Esophagus muscularis mucosa (tissue), 4 donors: ENCODE measurements around the gene TMEM100. TPM values are rescaled to one million over a fixed set of nuclear protein-coding genes. Genes with fewer than 3 reads are reported as not detected.

Experiments used
- DNase-seq: peaks from one replicate; pipeline ENCODE4 v3.0.0-alpha.2; 2017; ENCODE audit errors: extremely low spot score
- H3K27ac ChIP-seq, 4 donors: fragments of 200-600 bp; sonication (generic); replicated peaks in 1 of 4; 1 replicate in 3 of 4; 2 replicates in 1 of 4; pipeline ENCODE4 v1.5.1; 2016 to 2019; ENCODE audit warnings: mild to moderate bottlenecking in 1 of 4
- H3K27me3 ChIP-seq, 4 donors: fragments of 200-600 bp; sonication (generic); one replicate each; pipeline versions ENCODE4 v1.5.1 to v1.6.0; 2016 to 2019
- H3K36me3 ChIP-seq, 4 donors: fragments of 200-600 bp; sonication (generic); one replicate each; pipeline ENCODE4 v1.5.1; 2016 to 2019
- H3K4me1 ChIP-seq, 4 donors: fragments of 200-600 bp; sonication (generic); one replicate each; pipeline ENCODE4 v1.5.1; 2016 to 2019
- H3K4me3 ChIP-seq, 4 donors: fragments of 200-600 bp; sonication (generic); 1 replicate in 2 of 4; 2 replicates in 2 of 4; pipeline ENCODE4 v1.5.1; 2016 to 2019; ENCODE audit warnings: mild to moderate bottlenecking in 4 of 4, moderate library complexity in 1 of 4
- H3K9me3 ChIP-seq, 4 donors: fragments of 200-600 bp; sonication (generic); 1 replicate in 3 of 4; 2 replicates in 1 of 4; pipeline ENCODE4 v1.5.1; 2016 to 2019
- EP300 ChIP-seq: sonication (generic); formaldehyde crosslinking; IDR thresholded peaks from one replicate; pipeline ENCODE4 v1.6.1; 2017; ENCODE audit warnings: antibody characterized with exemption
- POLR2A ChIP-seq: fragments of 450-650 bp; IDR thresholded peaks from one replicate; pipeline ENCODE4 v1.6.1; 2017; ENCODE audit warnings: antibody characterized with exemption, moderate library complexity, mild to moderate bottlenecking, low read depth
- POLR2AphosphoS5 ChIP-seq, 2 donors: sonication (generic); formaldehyde crosslinking; IDR thresholded peaks; one replicate each; pipeline ENCODE4 v1.6.1; 2017; ENCODE audit warnings: antibody characterized with exemption in 2 of 2
- WGBS: methylation state at CpG from one replicate; pipeline ENCODE4 v1.1.5; 2018; 5-methylcytosine and 5-hydroxymethylcytosine counted together
- intact Hi-C: fragments of 100-400 bp; cut with DNase I; formaldehyde crosslinking; loops from one replicate; pipeline ENCODE4 v1.15.1; 2023
- total RNA-seq, 4 donors: library from RNA; depleted of rRNA; stranded (reverse); fragments of >200 nt; gene quantifications; one replicate each; pipeline versions ENCODE4 v1.1.0 to v1.2.1, GENCODE V29; 2016
- TF ChIP-seq, protein P1 (sequence below), 3 experiments: fragments of 200-600 bp in 2 of 3; fragments of 450-650 bp in 1 of 3; sonication (generic) in 2 of 3; IDR thresholded peaks; one replicate each; pipeline ENCODE4 v1.5.1; 2017 to 2019; ENCODE audit warnings: antibody characterized with exemption in 3 of 3, mild to moderate bottlenecking in 2 of 3, moderate library complexity in 1 of 3

Gene TMEM100
- total RNA-seq, 4 donors from 2014 or later, result 4.2 to 9.6 (median 9.5) TPM

DNA sequence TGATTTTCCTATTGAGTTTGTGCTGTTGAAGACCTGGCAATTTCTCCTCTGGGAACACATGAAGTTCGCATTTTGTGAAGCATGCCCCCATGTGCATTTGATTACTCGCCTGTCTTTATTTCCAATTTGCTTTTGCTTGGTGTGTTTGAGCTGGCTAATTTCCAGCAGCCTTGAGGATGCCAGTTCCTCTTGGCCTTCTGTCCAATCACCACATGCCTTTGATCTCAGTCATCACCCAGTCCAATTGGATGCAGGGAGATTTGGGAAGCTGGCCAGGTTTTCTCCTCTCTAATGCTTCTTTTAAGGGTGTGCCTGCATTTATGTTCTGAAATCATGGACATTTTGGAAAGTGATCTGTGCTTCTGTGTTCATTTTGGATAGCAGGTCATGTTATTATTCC lies 3.8 kb upstream of the TMEM100 start:
- Histone ChIP-seq H3K36me3 (no peaks in the 10 kb centered on the region), H3K4me1 (peaks cover 19 to 81% (median 76%) of the 10 kb centered on the region in 4 donors), H3K9me3 (no peaks in the 10 kb centered on the region), H3K4me3 (no peak overlapping the region), H3K27me3 (no peaks in the 10 kb centered on the region), H3K27ac (peak overlapping the region; percentile 5 to 66 (median 42))
- no peak for TF ChIP-seq EP300
- peak; percentile 6 to 47 for TF ChIP-seq POLR2AphosphoS5 (IDR thresholded peaks at IDR 0.05)
- intact Hi-C loops, result no loop called here
- 37% methylated on average over 2 of the region's 2 CpGs for WGBS
- DNase-seq, result no peak

DNA sequence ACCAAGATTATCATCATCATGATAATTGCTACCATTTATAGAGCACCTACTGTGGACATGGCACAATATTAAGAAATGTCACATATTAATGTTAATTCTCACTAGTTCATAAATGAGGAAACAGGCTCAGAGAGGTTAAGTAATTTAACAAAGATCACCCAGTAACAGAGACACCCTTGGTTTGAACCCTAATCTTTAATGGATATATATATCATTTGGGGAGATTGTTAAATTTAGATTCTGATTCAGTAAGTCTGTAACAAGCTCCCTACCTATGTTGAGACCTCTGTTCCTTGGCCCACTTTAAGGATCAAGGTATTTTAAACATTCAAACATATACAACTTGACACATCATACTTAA lies 804 bp upstream of the TMEM100 start:
- no peaks in the 10 kb centered on the region for H3K27me3 ChIP-seq
- TF ChIP-seq POLR2A, result no peak
- TF ChIP-seq EP300, result no peak
- TF ChIP-seq, protein P1, sequence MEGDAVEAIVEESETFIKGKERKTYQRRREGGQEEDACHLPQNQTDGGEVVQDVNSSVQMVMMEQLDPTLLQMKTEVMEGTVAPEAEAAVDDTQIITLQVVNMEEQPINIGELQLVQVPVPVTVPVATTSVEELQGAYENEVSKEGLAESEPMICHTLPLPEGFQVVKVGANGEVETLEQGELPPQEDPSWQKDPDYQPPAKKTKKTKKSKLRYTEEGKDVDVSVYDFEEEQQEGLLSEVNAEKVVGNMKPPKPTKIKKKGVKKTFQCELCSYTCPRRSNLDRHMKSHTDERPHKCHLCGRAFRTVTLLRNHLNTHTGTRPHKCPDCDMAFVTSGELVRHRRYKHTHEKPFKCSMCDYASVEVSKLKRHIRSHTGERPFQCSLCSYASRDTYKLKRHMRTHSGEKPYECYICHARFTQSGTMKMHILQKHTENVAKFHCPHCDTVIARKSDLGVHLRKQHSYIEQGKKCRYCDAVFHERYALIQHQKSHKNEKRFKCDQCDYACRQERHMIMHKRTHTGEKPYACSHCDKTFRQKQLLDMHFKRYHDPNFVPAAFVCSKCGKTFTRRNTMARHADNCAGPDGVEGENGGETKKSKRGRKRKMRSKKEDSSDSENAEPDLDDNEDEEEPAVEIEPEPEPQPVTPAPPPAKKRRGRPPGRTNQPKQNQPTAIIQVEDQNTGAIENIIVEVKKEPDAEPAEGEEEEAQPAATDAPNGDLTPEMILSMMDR (IDR thresholded peaks at IDR 0.05), result no peak
- TF ChIP-seq POLR2AphosphoS5 (IDR thresholded peaks at IDR 0.05), result no peak
- H3K36me3 ChIP-seq, result peaks cover 0 to 10% (median 0%) of the 10 kb centered on the region in 4 donors
- peak overlapping the region; percentile 67 to 75 (median 74) for H3K27ac ChIP-seq
- peak overlapping the region in 3 of 4 donors; percentile 47 to 56 (median 50) for H3K4me3 ChIP-seq
- intact Hi-C loops, result no loop called here
- no peaks in the 10 kb centered on the region for H3K9me3 ChIP-seq
- no peak for DNase-seq
- peaks cover 11 to 63% (median 54%) of the 10 kb centered on the region in 4 donors for H3K4me1 ChIP-seq

DNA sequence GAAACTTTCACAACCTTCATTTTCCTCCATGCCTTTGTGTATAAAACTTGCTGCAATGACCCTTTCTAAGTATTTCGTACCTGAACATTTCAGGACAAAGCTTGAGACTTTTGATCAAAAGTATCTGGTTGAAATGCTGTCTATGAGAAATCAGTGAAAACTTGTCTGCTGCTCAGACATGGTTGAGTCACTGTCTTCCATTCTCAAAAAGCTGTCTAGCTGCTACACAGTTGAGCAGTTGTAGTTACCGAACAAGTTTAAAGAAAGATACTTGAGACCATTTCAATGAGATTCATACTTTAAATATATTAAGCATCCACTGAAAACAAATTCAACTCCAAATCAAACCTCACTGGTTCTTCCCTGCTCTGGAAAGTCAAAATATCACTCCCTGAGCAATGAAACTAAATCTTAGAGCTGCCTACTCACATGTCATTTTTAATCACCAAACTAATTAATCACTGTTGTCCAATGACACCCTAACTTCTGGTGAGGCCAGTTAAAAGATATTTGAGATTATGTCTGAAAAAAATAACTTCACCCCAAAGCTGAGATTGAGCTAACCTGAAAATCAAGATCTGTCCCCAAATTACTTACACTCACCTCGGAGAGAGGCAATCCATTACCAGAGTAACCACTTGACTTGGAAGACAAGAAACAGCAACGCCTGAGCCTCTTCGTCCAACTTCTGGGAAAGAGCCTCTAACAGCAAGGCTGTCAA lies 488 bp downstream of the TMEM100 start:
- WGBS, result 38% methylated on average over 5 of the region's 5 CpGs
- intact Hi-C loops, result no loop called here
- no peak for DNase-seq
- H3K4me1 ChIP-seq, result peaks cover 11 to 50% (median 41%) of the 10 kb centered on the region in 4 donors
- no peaks in the 10 kb centered on the region for H3K9me3 ChIP-seq
- peak overlapping the region; percentile 45 to 56 (median 48) for H3K4me3 ChIP-seq
- H3K27me3 ChIP-seq, result no peaks in the 10 kb centered on the region
- no peak for TF ChIP-seq POLR2AphosphoS5 (IDR thresholded peaks at IDR 0.05)
- no peak for TF ChIP-seq EP300
- no peak for TF ChIP-seq POLR2A
- TF ChIP-seq, protein P1 (IDR thresholded peaks at IDR 0.05), result no peak
- H3K36me3 ChIP-seq, result peaks cover 0 to 10% (median 0%) of the 10 kb centered on the region in 4 donors
- peak overlapping the region; percentile 67 to 75 (median 74) for H3K27ac ChIP-seq

DNA sequence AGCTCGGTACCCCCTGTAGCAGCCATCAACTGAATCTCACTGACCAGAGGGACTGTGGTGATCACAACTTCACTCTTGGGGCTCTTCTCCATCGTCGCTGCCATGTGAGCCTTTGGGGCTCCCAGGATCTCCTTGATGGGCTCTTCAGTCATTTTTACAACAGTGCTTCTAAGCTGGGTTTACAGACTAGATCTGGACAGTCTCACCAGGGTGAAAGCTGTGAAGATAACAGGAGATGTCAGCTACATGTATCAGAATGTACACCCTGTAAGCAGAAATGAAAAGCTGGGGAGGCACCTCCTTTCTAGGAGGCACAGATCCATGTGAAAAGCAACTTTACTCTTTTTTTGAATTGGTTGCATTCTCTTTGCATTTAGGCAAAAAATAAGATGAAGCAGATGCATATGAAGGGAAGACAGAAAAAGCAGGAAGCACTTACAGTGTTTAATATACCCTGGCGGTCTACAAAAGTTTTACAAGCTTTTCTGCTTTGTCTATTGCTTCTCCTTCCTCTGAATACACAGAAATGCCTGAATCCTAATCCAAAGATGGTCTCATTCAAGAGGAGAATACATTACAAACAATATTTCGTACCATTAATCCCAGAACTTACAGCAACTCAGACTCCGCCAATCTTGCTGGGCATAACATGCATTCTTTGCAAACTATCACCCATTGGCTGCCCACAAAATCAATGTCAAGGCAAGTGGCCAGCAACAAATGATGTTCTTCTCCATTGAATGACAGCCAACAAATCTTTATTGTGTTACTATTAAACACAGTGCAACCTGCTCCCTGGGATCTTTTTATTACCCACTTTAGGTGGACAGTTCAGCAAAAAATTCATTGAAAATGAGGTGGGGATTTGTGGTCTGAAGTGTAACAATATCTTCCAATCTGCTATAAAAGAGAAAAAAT lies 1.5 kb downstream of the TMEM100 start:
- H3K27me3 ChIP-seq, result no peaks in the 10 kb centered on the region
- intact Hi-C loops, result no loop called here
- H3K9me3 ChIP-seq, result no peaks in the 10 kb centered on the region
- no peak for DNase-seq
- peaks cover 0 to 10% (median 0%) of the 10 kb centered on the region in 4 donors for H3K36me3 ChIP-seq
- peak overlapping the region in 1 of 4 donors; percentile 2 for H3K27ac ChIP-seq
- H3K4me1 ChIP-seq, result peaks cover 9 to 40% (median 32%) of the 10 kb centered on the region in 4 donors
- 91% methylated on average over 6 of the region's 6 CpGs for WGBS
- TF ChIP-seq POLR2A (no peak), POLR2AphosphoS5 (IDR thresholded peaks at IDR 0.05) (no peak)
- peak overlapping the region; percentile 45 to 56 (median 48) for H3K4me3 ChIP-seq

DNA sequence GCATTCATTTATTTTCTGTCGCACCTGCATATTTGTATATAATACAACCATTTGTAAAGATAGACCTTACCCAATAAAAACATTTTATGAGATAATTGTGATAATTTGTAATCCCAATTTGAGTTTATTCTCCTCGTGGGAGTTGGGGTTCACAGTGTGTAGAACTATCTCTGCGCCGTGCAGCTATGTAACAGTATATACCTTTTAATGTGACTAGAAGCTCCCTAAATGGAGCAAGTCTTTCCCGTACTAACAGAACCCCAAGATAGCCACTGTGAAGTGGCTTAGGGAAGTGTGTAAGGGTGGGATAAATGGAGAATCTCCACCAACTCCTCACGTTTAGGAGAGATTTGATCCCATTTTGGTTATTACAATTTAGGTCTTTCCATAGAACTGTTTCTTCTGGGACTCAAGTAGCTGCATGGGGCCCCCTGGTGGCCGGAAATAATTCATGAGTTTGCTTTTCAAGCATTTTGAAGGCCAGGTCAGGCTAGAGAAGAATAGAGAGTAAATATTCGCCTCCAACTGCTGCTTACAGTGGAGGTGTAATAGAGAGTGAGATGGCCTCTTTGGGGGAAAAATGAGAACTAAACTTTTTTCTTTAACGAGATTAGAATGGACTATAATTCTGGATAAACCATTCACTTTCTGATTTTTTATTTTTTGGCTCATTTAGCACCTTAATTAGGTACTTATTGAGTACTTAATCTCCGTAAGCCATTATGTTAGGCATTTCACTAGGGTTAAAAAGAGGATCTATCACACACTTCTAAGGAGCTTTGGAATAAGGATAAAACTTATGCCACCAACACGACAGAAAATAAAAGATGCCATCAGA lies 4.5 kb downstream of the TMEM100 start:
- Histone ChIP-seq H3K4me3 (no peak overlapping the region), H3K9me3 (no peaks in the 10 kb centered on the region), H3K36me3 (peaks cover 0 to 10% (median 0%) of the 10 kb centered on the region in 4 donors), H3K27me3 (no peaks in the 10 kb centered on the region), H3K4me1 (peaks cover 7 to 22% (median 16%) of the 10 kb centered on the region in 4 donors), H3K27ac (no peak overlapping the region)
- WGBS, result 56% methylated on average over 11 of the region's 11 CpGs
- intact Hi-C loops, result loop anchor here (2.0 to 5.0 kb wide), 3 partner anchors 34 to 191 kb away; partner anchors contain the start of gene PCTP
- TF ChIP-seq POLR2A, result no peak
- no peak for TF ChIP-seq POLR2AphosphoS5 (IDR thresholded peaks at IDR 0.05)
- TF ChIP-seq, protein P1 (IDR thresholded peaks at IDR 0.05), result peak; percentile 67 to 80 (median 75)
- no peak for TF ChIP-seq EP300
- no peak for DNase-seq
